Measurements from ENCODE around the gene THBS2.

Gene THBS2

GRCh38 chr6:169225131-169225576 is 28.5 kb downstream of the THBS2 start:
- TF ChIP-seq FOXP2 (optimal IDR thresholded peaks at IDR 0.05; ENCODE audit: borderline replicate concordance, extremely low read depth, extremely low read length, insufficient read depth) (no peak), TAF1 (IDR thresholded peaks at IDR 0.05; ENCODE audit: borderline replicate concordance, insufficient read depth, low read length) (no peak), REST (IDR thresholded peaks at IDR 0.05; ENCODE audit: insufficient read depth in 1 of 2, low read depth in 2 of 2, low read length in 2 of 2) (no peak), POLR2AphosphoS5 (IDR thresholded peaks at IDR 0.05; ENCODE audit: low read depth, low read length) (no peak), SIN3A (IDR thresholded peaks at IDR 0.05; ENCODE audit: borderline replicate concordance, insufficient read depth, low read length) (no peak)

DNA sequence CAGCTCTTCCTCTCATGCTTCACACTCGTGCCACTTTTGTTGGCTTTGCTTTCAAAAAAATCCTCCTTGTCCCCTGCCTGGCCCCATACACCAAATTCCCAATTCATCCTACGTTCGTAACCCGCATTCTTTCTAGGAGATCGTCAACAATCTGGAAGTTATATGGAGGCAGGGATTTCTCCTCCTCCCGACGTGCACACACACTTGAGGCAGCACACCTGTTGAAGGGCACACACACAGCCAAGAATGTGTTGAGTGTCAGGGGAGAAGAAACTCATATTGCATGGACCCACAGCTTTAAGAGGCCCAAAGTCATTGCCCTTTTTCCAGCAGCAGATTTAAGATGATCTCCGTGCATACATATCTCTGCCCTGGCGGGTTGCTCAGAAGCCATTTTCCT is 28.9 kb downstream of the THBS2 start:
- TF ChIP-seq POLR2AphosphoS5 (IDR thresholded peaks at IDR 0.05; ENCODE audit: low read depth, low read length) (no peak), FOXP2 (optimal IDR thresholded peaks at IDR 0.05; ENCODE audit: borderline replicate concordance, extremely low read depth, extremely low read length, insufficient read depth) (no peak)

GRCh38 chr6:169224185-169224695 is 29.4 kb downstream of the THBS2 start:
- TF ChIP-seq SIN3A (IDR thresholded peaks at IDR 0.05; ENCODE audit: borderline replicate concordance, insufficient read depth, low read length) (no peak), FOXP2 (optimal IDR thresholded peaks at IDR 0.05; ENCODE audit: borderline replicate concordance, extremely low read depth, extremely low read length, insufficient read depth) (no peak), REST (IDR thresholded peaks at IDR 0.05; ENCODE audit: insufficient read depth in 1 of 2, low read depth in 2 of 2, low read length in 2 of 2) (no peak), POLR2AphosphoS5 (IDR thresholded peaks at IDR 0.05; ENCODE audit: low read depth, low read length) (no peak), TAF1 (IDR thresholded peaks at IDR 0.05; ENCODE audit: borderline replicate concordance, insufficient read depth, low read length) (no peak)

DNA sequence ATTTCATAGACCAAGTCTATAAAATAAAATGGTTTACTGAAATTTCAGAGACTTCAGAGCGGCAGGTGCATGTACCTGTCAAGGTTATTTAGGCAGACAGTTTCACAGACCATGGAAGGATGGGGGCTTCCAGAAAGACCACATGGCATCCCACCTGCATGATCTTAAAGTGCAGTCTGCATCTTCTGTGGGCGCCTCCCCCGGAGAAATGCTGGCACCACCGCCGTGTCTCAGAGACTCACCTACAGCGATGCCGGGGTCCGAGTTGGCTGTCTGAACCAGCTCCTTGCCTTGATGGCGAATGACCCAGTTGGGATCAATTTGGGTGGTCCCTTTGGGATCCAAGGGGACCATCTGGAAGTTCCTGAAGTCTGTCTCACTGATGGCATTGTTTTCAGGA is 30.6 kb downstream of the THBS2 start:
- TF ChIP-seq FOXP2 (optimal IDR thresholded peaks at IDR 0.05; ENCODE audit: borderline replicate concordance, extremely low read depth, extremely low read length, insufficient read depth) (no peak), SIN3A (IDR thresholded peaks at IDR 0.05; ENCODE audit: borderline replicate concordance, insufficient read depth, low read length) (no peak), TAF1 (IDR thresholded peaks at IDR 0.05; ENCODE audit: borderline replicate concordance, insufficient read depth, low read length) (no peak), REST (IDR thresholded peaks at IDR 0.05; ENCODE audit: insufficient read depth in 1 of 2, low read depth in 2 of 2, low read length in 2 of 2) (no peak), POLR2AphosphoS5 (IDR thresholded peaks at IDR 0.05; ENCODE audit: low read depth, low read length) (no peak)

DNA sequence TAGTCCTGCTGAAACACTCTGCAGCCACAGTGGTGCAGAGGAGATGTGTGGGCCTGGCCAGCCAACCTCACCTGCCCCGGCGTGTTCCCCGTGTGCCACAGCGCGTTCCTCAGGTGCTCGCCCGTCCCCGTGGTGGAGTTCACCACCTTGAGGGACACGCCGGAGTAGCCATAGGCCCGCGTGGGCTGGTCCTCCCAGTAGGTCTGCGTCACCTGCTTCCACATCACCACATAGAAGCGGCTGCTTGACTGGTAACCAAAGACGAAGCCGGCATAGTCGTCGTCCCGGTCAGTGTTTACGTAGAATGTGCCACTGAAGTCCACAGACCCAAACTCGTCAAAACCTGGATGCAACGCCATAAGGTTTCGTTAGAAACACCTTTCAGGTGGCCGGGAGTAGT is 31.5 kb downstream of the THBS2 start:
- TF ChIP-seq FOXP2 (optimal IDR thresholded peaks at IDR 0.05; ENCODE audit: borderline replicate concordance, extremely low read depth, extremely low read length, insufficient read depth): no peak
- TF ChIP-seq REST (IDR thresholded peaks at IDR 0.05; ENCODE audit: insufficient read depth in 1 of 2, low read depth in 2 of 2, low read length in 2 of 2): no peak
- no peak for TF ChIP-seq TAF1 (IDR thresholded peaks at IDR 0.05; ENCODE audit: borderline replicate concordance, insufficient read depth, low read length)
- TF ChIP-seq POLR2AphosphoS5 (IDR thresholded peaks at IDR 0.05; ENCODE audit: low read depth, low read length): no peak
- TF ChIP-seq SIN3A (IDR thresholded peaks at IDR 0.05; ENCODE audit: borderline replicate concordance, insufficient read depth, low read length): no peak
